Panc1 (cell line): Measurements from ENCODE around the gene SHE.

Source experiments
- POLR2AphosphoS5 ChIP-seq: IDR thresholded peaks from 2 replicates; pipeline ENCODE4 v1.6.1; 2012; ENCODE audit warnings: mild to moderate bottlenecking, low read depth, low read length, moderate library complexity
- TF ChIP-seq, protein P1 (sequence below): fragments of 450-650 bp; IDR thresholded peaks from 2 replicates; pipeline ENCODE4 v1.5.1; 2017; ENCODE audit warnings: mild to moderate bottlenecking

DNA sequence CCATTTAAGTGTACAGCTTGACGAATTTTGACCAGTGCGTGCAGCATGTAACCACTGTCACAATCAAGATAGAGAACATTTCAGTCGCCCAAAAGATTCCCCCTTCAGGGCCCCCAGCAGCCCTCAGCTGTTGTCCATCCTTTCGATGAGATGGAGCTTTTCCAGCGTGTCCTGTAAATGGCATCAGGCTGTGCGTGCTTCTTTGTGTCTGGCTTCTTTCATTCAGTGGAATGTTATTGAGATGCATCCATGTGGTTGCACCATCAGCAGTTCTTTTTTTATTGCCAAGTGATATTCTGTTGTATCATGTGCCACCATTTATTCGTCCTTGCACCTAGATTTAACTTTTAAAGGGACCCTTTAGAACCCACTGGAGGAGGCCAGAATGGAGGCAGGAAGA is 34.4 kb upstream of the SHE start:
- TF ChIP-seq, protein P1, sequence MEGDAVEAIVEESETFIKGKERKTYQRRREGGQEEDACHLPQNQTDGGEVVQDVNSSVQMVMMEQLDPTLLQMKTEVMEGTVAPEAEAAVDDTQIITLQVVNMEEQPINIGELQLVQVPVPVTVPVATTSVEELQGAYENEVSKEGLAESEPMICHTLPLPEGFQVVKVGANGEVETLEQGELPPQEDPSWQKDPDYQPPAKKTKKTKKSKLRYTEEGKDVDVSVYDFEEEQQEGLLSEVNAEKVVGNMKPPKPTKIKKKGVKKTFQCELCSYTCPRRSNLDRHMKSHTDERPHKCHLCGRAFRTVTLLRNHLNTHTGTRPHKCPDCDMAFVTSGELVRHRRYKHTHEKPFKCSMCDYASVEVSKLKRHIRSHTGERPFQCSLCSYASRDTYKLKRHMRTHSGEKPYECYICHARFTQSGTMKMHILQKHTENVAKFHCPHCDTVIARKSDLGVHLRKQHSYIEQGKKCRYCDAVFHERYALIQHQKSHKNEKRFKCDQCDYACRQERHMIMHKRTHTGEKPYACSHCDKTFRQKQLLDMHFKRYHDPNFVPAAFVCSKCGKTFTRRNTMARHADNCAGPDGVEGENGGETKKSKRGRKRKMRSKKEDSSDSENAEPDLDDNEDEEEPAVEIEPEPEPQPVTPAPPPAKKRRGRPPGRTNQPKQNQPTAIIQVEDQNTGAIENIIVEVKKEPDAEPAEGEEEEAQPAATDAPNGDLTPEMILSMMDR: no peak
- no peak for TF ChIP-seq POLR2AphosphoS5
